HepG2 (cell line): ENCODE measurements around the gene MISFA. TPM values are rescaled to one million over a fixed set of nuclear protein-coding genes. Genes with fewer than 3 reads are reported as not detected.

Source experiments
- EZH2 ChIP-seq: conservative IDR thresholded peaks from 2 replicates; pipeline ENCODE4 v1.6.1; 2012; ENCODE audit warnings: mild to moderate bottlenecking, low read depth, low read length, moderate library complexity
- HNRNPH1 ChIP-seq: fragments of 200-400 bp; formaldehyde crosslinking; optimal IDR thresholded peaks from 2 replicates; pipeline ENCODE3; 2017; ENCODE audit warnings: mild to moderate bottlenecking, low read depth, low read length
- PHF8 ChIP-seq: sonication (generic); formaldehyde crosslinking; IDR thresholded peaks from 2 replicates; pipeline ENCODE4 v1.5.0; 2020; ENCODE audit warnings: missing genetic modification reagents
- PITX1 ChIP-seq: sonication (generic); formaldehyde crosslinking; IDR thresholded peaks from 2 replicates; pipeline ENCODE4 v1.5.1; 2020; ENCODE audit warnings: mild to moderate bottlenecking, missing genetic modification reagents
- RBFOX2 ChIP-seq: fragments of 200-400 bp; formaldehyde crosslinking; IDR thresholded peaks from 2 replicates; pipeline ENCODE4 v1.6.1; 2017; ENCODE audit warnings: low read depth, mild to moderate bottlenecking, low read length
- RFX5 ChIP-seq: IDR thresholded peaks from 2 replicates; pipeline ENCODE4 v1.6.1; 2011; ENCODE audit warnings: low read depth, low read length, improper control_type of control experiment
- SP140L ChIP-seq: sonication (generic); formaldehyde crosslinking; IDR thresholded peaks from 2 replicates; pipeline ENCODE4 v1.4.0; 2020; ENCODE audit warnings: missing genetic modification reagents, borderline replicate concordance
- SRSF1 ChIP-seq: fragments of 200-400 bp; formaldehyde crosslinking; optimal IDR thresholded peaks from 2 replicates; pipeline ENCODE3; 2017; ENCODE audit warnings: mild to moderate bottlenecking, low read depth, low read length, moderate library complexity
- ZNF672 ChIP-seq: sonication (generic); formaldehyde crosslinking; IDR thresholded peaks from 2 replicates; pipeline ENCODE4 v1.8.1; 2022; ENCODE audit warnings: missing genetic modification reagents
- polyA plus RNA-seq, 8 experiments: library from polyadenylated mRNA; depleted of rRNA in 3 of 8; stranded (reverse) in 7 of 8; unstranded in 1 of 8; fragments of >200 nt; fragmentation: Illumina TruSeq in 4 of 8; extraction: Trizol in 4 of 8; gene quantifications; 2 replicates each; pipeline versions ENCODE4 v1.2.1 to v1.2.3, GENCODE V29; 2011 to 2016; ENCODE audit warnings: low read depth in 4 of 8, missing spikeins in 1 of 8, mixed read lengths in 1 of 8; ENCODE audit not compliant: insufficient read depth in 1 of 8
- total RNA-seq, 5 experiments: library from RNA; depleted of rRNA; stranded (reverse); fragments of >200 nt; fragmentation: Illumina TruSeq; extraction: Trizol; gene quantifications; 2 replicates each; pipeline ENCODE4 v1.2.3, GENCODE V29; 2016; ENCODE audit warnings: low read depth in 1 of 5
- TF ChIP-seq, protein P1 (sequence below): sonication (generic); formaldehyde crosslinking; IDR thresholded peaks from 2 replicates; pipeline ENCODE4 v1.5.0; 2020; ENCODE audit warnings: mild to moderate bottlenecking, missing genetic modification reagents, borderline replicate concordance
- TF ChIP-seq, protein P2 (sequence below): sonication (generic); formaldehyde crosslinking; IDR thresholded peaks from 2 replicates; pipeline ENCODE4 v1.8.1; 2023; ENCODE audit warnings: missing genetic modification reagents, mild to moderate bottlenecking, borderline replicate concordance
- TF ChIP-seq, protein P3 (sequence below): sonication (generic); formaldehyde crosslinking; IDR thresholded peaks from 2 replicates; pipeline ENCODE4 v1.4.0; 2020; ENCODE audit warnings: missing genetic modification reagents, borderline replicate concordance

MISFA gene
- total and polyA plus RNA-seq, 2 of the 13 experiments (the other 11 are each of a cell fraction or from before 2014, with no cell fraction given) = 1.4 to 5.4 TPM

DNA sequence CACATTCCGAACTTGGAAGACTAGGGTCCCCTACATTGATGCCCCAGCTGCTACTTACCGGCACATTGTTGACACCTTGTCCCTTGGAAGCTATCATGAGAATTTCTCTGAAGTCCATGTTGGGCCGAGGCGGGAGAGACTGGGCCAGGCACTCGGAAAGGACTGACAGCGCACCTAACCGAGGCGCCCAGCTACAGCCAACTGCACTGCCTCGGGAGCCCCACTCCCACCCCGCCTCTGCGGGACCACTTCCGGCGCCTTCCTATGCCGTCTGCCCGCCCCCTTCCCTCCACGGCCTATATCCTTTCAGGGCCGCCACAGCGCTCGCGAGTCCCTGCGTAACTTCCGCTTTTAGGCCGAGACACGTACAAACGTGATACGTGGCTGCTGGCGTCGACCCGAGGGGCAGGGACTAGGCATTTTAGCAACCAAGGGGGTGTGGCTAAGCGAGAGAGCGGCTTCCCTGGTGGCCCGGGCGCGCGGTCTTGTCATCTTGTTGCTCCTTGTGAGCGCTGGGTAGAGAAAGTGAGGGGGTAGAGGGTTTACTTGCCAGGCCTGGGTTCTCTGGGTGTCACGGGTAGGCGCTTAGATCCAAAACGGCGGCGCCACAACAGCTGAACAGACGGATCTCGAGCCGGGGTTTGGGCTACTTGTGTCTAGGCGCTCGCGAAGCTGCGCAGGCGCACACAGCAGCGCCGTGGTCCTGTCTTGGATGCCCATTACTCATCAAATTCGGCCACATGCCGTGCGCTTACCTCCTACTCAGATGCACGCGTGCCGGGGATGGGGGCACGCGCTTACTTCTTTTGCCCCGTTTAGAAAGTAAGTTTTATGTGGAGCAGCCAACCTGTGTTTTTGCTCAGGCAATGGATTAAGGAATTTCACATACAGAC lies 34.8 kb downstream of the MISFA start, which contains the start of gene SPTY2D1 (continued):
- TF ChIP-seq, protein P1, sequence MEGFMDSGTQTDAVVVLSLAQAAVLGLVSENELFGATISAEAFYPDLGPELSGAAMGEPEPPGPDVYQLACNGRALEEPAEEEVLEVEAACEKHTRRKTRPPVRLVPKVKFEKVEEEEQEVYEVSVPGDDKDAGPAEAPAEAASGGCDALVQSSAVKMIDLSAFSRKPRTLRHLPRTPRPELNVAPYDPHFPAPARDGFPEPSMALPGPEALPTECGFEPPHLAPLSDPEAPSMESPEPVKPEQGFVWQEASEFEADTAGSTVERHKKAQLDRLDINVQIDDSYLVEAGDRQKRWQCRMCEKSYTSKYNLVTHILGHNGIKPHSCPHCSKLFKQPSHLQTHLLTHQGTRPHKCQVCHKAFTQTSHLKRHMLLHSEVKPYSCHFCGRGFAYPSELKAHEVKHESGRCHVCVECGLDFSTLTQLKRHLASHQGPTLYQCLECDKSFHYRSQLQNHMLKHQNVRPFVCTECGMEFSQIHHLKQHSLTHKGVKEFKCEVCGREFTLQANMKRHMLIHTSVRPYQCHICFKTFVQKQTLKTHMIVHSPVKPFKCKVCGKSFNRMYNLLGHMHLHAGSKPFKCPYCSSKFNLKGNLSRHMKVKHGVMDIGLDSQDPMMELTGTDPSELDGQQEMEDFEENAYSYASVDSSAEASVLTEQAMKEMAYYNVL (CRISPR knock-in tag) = no peak
- TF ChIP-seq RFX5 (0 out of 2 replicates have a peak, but pooled peaks have one; percentile 27), ZNF672 (CRISPR knock-in tag) (no peak), PITX1 (CRISPR knock-in tag) (peak; percentile 22; the same call in 1 of the 2 replicates), HNRNPH1 (peak; percentile 57), EZH2 (no peak), PHF8 (CRISPR knock-in tag) (peak; percentile 84), RBFOX2 (peak; percentile 90), SP140L (CRISPR knock-in tag) (0 out of 2 replicates have a peak, but pooled peaks have one; percentile 46), SRSF1 (peak; percentile 80)
- TF ChIP-seq, protein P2, sequence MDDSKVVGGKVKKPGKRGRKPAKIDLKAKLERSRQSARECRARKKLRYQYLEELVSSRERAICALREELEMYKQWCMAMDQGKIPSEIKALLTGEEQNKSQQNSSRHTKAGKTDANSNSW (CRISPR knock-in tag) = peak; percentile 18; the same call in 1 of the 2 replicates
- TF ChIP-seq, protein P3, sequence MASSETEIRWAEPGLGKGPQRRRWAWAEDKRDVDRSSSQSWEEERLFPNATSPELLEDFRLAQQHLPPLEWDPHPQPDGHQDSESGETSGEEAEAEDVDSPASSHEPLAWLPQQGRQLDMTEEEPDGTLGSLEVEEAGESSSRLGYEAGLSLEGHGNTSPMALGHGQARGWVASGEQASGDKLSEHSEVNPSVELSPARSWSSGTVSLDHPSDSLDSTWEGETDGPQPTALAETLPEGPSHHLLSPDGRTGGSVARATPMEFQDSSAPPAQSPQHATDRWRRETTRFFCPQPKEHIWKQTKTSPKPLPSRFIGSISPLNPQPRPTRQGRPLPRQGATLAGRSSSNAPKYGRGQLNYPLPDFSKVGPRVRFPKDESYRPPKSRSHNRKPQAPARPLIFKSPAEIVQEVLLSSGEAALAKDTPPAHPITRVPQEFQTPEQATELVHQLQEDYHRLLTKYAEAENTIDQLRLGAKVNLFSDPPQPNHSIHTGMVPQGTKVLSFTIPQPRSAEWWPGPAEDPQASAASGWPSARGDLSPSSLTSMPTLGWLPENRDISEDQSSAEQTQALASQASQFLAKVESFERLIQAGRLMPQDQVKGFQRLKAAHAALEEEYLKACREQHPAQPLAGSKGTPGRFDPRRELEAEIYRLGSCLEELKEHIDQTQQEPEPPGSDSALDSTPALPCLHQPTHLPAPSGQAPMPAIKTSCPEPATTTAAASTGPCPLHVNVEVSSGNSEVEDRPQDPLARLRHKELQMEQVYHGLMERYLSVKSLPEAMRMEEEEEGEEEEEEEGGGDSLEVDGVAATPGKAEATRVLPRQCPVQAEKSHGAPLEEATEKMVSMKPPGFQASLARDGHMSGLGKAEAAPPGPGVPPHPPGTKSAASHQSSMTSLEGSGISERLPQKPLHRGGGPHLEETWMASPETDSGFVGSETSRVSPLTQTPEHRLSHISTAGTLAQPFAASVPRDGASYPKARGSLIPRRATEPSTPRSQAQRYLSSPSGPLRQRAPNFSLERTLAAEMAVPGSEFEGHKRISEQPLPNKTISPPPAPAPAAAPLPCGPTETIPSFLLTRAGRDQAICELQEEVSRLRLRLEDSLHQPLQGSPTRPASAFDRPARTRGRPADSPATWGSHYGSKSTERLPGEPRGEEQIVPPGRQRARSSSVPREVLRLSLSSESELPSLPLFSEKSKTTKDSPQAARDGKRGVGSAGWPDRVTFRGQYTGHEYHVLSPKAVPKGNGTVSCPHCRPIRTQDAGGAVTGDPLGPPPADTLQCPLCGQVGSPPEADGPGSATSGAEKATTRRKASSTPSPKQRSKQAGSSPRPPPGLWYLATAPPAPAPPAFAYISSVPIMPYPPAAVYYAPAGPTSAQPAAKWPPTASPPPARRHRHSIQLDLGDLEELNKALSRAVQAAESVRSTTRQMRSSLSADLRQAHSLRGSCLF (CRISPR knock-in tag) = no peak
